T-cell (primary cell): ENCODE results near the gene HAGHL. TPM values are rescaled to one million over a fixed set of nuclear protein-coding genes. Genes with fewer than 3 reads are reported as not detected.

Experiments
- ATAC-seq, 4 experiments: fragments of 200-7000 bp in 3 of 4; fragments of 150-1000 bp in 1 of 4; cut with Tn5 transposase; replicated peaks in 1 of 4; 1 replicate in 3 of 4; 2 replicates in 1 of 4; pipeline ENCODE4 v1.10.0; 2021; ENCODE audit warnings: moderate library complexity in 3 of 4, mild to moderate bottlenecking in 2 of 4, moderate number of reproducible peaks in 1 of 4
- CTCF ChIA-PET, 2 donors: fragments of 300-600 bp; sonication (Branson Sonifier 250); formaldehyde crosslinking; loops; one replicate each; lab custom pipeline; 2022; ENCODE audit warnings: antibody characterized with exemption in 2 of 2; lab: Charles Lee
- POLR2A ChIA-PET, 2 donors: fragments of 300-600 bp; sonication (Branson Sonifier 250); formaldehyde crosslinking; loops; one replicate each; lab custom pipeline; 2022; ENCODE audit warnings: antibody characterized with exemption in 2 of 2; lab: Charles Lee
- DNase-seq, 35 experiments: peaks; one replicate each; pipeline versions ENCODE4 v3.0.0 to v3.0.0-alpha.2; 2013 to 2023
- H3K27ac ChIP-seq: one replicate; pipeline ENCODE4 v1.5.1; 2013; ENCODE audit warnings: low read length
- H3K27me3 ChIP-seq, 2 experiments: replicated peaks in 1 of 2; 1 replicate in 1 of 2; 2 replicates in 1 of 2; pipeline versions ENCODE4 v1.6.1 to v1.7.0; 2013; ENCODE audit warnings: low read length in 1 of 2, mixed read lengths in 1 of 2; ENCODE audit not compliant: control insufficient read depth in 2 of 2, insufficient read depth in 2 of 2; ENCODE audit errors: extremely low read depth in 1 of 2
- H3K36me3 ChIP-seq, 2 donors: 1 replicate in 1 of 2; 2 replicates in 1 of 2; pipeline versions ENCODE4 v1.6.1 to v1.7.0; 2013; ENCODE audit warnings: low read length in 1 of 2; ENCODE audit not compliant: control insufficient read depth in 2 of 2, insufficient read depth in 1 of 2; ENCODE audit errors: extremely low read depth in 1 of 2
- H3K4me1 ChIP-seq, 2 experiments: 1 replicate in 1 of 2; 2 replicates in 1 of 2; pipeline versions ENCODE4 v1.6.1 to v1.7.0; 2013; ENCODE audit warnings: low read length in 2 of 2, mixed read lengths in 1 of 2; ENCODE audit not compliant: insufficient read depth in 2 of 2, control insufficient read depth in 1 of 2; ENCODE audit errors: extremely low read depth in 1 of 2
- H3K4me3 ChIP-seq, 2 donors: 1 replicate in 1 of 2; 2 replicates in 1 of 2; pipeline versions ENCODE4 v1.5.1 to v1.7.0; 2013; ENCODE audit warnings: mild to moderate bottlenecking in 2 of 2, low read length in 1 of 2, moderate library complexity in 1 of 2; ENCODE audit not compliant: control insufficient read depth in 1 of 2; ENCODE audit errors: extremely low read depth in 1 of 2
- H3K9me3 ChIP-seq: 2 replicates; pipeline ENCODE4 v1.7.0; 2013
- H3K27ac Mint-ChIP-seq, 2 donors: one replicate each; pipeline ENCODE4 v1.8.0; 2020 to 2021; ENCODE audit warnings: mild to moderate bottlenecking in 2 of 2, mixed read lengths in 2 of 2
- H3K27me3 Mint-ChIP-seq, 2 donors: one replicate each; pipeline ENCODE4 v1.8.0; 2021 to 2022; ENCODE audit warnings: mixed read lengths in 2 of 2
- H3K36me3 Mint-ChIP-seq: one replicate; pipeline ENCODE4 v1.8.0; 2021; ENCODE audit warnings: mixed read lengths
- H3K4me1 Mint-ChIP-seq, 3 donors: one replicate each; pipeline ENCODE4 v1.8.0; 2020 to 2022; ENCODE audit warnings: mixed read lengths in 3 of 3, mild to moderate bottlenecking in 1 of 3
- H3K4me3 Mint-ChIP-seq, 3 donors: one replicate each; pipeline ENCODE4 v1.8.0; 2020 to 2022; ENCODE audit warnings: mild to moderate bottlenecking in 3 of 3, mixed read lengths in 3 of 3, moderate library complexity in 3 of 3
- H3K9me3 Mint-ChIP-seq, 3 donors: one replicate each; pipeline ENCODE4 v1.8.0; 2020 to 2022; ENCODE audit warnings: mixed read lengths in 3 of 3
- WGBS: methylation state at CpG from one replicate; pipeline ENCODE4 v1.1.5; 2013; ENCODE audit warnings: missing lambda C conversion rate; ENCODE audit not compliant: insufficient coverage; 5-methylcytosine and 5-hydroxymethylcytosine counted together
- total RNA-seq, 35 experiments: library from RNA in 6 of 35; stranded (reverse) in 6 of 35; fragments of 120-200 nt in 1 of 35; gene quantifications; one replicate each; pipeline versions ENCODE4 v1.2.1 to v1.2.4 and lab custom pipeline; 2013 to 2026

Gene HAGHL
- total RNA-seq, 5 donors from 2014 or later (not counting 1 experiment from before 2014, with no cell fraction given) = 9.9 to 50.1 (median 31.6) TPM

GRCh38 chr16:729768-730665, 3.1 kb downstream of the HAGHL start:
- Mint-ChIP-seq H3K27me3 (no peaks in the 10 kb centered on the region), H3K4me3 (peak overlapping the region; percentile 9 to 39 (median 37)), H3K4me1 (peaks cover 0 to 5% (median 4%) of the 10 kb centered on the region in 3 donors), H3K9me3 (no peaks in the 10 kb centered on the region), H3K36me3 (peaks cover under 1% of the 10 kb centered on the region), H3K27ac (no peak overlapping the region)
- H3K27me3 ChIP-seq = peaks cover 0 to 3% of the 10 kb centered on the region in 2 experiments
- H3K9me3 ChIP-seq = no peaks in the 10 kb centered on the region
- H3K4me1 ChIP-seq = peaks cover 0 to 25% of the 10 kb centered on the region in 2 experiments
- ATAC-seq (no peak), DNase-seq (no peak)
- WGBS = 92% methylated on average over 36 of the region's 37 CpGs
- no peak overlapping the region for H3K4me3 ChIP-seq
- POLR2A ChIA-PET = no interaction called here
- CTCF ChIA-PET = interaction anchor here in 1 of 2 donors (0.5 kb wide), 1 partner anchor 19 kb away, joined by 4 read pairs; no protein-coding TSS in a partner anchor
- peaks cover 6 to 23% of the 10 kb centered on the region in 2 donors for H3K36me3 ChIP-seq
- H3K27ac ChIP-seq = no peak overlapping the region

GRCh38 chr16:730666-731509, 4.0 kb downstream of the HAGHL start:
- no peaks in the 10 kb centered on the region for H3K9me3 ChIP-seq
- peaks cover 0 to 24% of the 10 kb centered on the region in 2 experiments for H3K4me1 ChIP-seq
- DNase-seq (no peak), ATAC-seq (no peak)
- ChIA-PET POLR2A (no interaction called here), CTCF (interaction anchor here in 1 of 2 donors (0.5 to 0.9 kb wide), 2 partner anchors 11 to 18 kb away, joined by 3 to 4 read pairs; no protein-coding TSS in a partner anchor)
- Mint-ChIP-seq H3K36me3 (peaks cover 5% of the 10 kb centered on the region), H3K27ac (no peak overlapping the region), H3K4me1 (peaks cover 0 to 5% (median 4%) of the 10 kb centered on the region in 3 donors), H3K27me3 (no peaks in the 10 kb centered on the region), H3K4me3 (no peak overlapping the region), H3K9me3 (no peaks in the 10 kb centered on the region)
- peaks cover 14 to 30% of the 10 kb centered on the region in 2 donors for H3K36me3 ChIP-seq
- no peak overlapping the region for H3K4me3 ChIP-seq
- peaks cover 0 to 3% of the 10 kb centered on the region in 2 experiments for H3K27me3 ChIP-seq
- no peak overlapping the region for H3K27ac ChIP-seq
- 86% methylated on average over 15 of the region's 22 CpGs for WGBS

GRCh38 chr16:732332-732731, 5.4 kb downstream of the HAGHL start:
- H3K4me1 Mint-ChIP-seq = peaks cover 0 to 2% (median 0%) of the 10 kb centered on the region in 3 donors
- no peak overlapping the region for H3K27ac Mint-ChIP-seq
- Histone ChIP-seq H3K27ac (no peak overlapping the region), H3K4me1 (peaks cover 0 to 12% of the 10 kb centered on the region in 2 experiments), H3K27me3 (no peaks in the 10 kb centered on the region), H3K36me3 (peaks cover 23 to 42% of the 10 kb centered on the region in 2 donors), H3K4me3 (no peak overlapping the region), H3K9me3 (no peaks in the 10 kb centered on the region)
- H3K4me3 Mint-ChIP-seq = no peak overlapping the region
- ChIA-PET CTCF (no interaction called here), POLR2A (no interaction called here)
- H3K9me3 Mint-ChIP-seq = no peaks in the 10 kb centered on the region
- ATAC-seq = no peak
- H3K27me3 Mint-ChIP-seq = no peaks in the 10 kb centered on the region
- 99% methylated on average over 10 of the region's 12 CpGs for WGBS
- H3K36me3 Mint-ChIP-seq = peaks cover 9% of the 10 kb centered on the region
- no peak for DNase-seq

DNA sequence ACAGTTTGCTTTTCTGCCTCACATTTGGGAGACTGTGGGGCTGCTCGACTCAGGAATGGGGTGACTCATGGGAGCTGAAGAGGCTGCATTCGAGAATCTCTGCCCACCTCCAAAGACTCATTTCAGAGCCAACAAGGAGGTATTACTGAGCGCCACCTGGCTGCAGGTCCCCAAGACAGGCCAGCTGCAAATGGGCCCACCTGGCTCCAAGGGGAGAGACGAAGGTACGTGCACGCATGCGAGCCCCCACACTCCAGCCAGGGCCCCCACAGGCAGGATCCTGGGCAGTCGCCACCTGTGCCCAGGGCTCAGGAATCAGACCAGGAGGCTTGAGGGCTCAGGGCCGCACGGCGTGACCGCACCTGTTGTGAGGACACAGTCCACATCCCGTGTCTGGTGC, 6.0 kb downstream of the HAGHL start:
- no peaks in the 10 kb centered on the region for H3K27me3 Mint-ChIP-seq
- Histone ChIP-seq H3K4me1 (peaks cover 0 to 7% of the 10 kb centered on the region in 2 experiments), H3K27me3 (no peaks in the 10 kb centered on the region), H3K9me3 (no peaks in the 10 kb centered on the region), H3K36me3 (peaks cover 23 to 45% of the 10 kb centered on the region in 2 donors), H3K4me3 (no peak overlapping the region), H3K27ac (no peak overlapping the region)
- H3K36me3 Mint-ChIP-seq = peaks cover 12% of the 10 kb centered on the region
- DNase-seq = no peak
- no peak for ATAC-seq
- H3K4me3 Mint-ChIP-seq = no peak overlapping the region
- no peak overlapping the region for H3K27ac Mint-ChIP-seq
- 93% methylated on average over 12 of the region's 13 CpGs for WGBS
- CTCF ChIA-PET = no interaction called here
- POLR2A ChIA-PET = no interaction called here
- H3K4me1 Mint-ChIP-seq = peaks cover 0 to 5% (median 3%) of the 10 kb centered on the region in 3 donors
- no peaks in the 10 kb centered on the region for H3K9me3 Mint-ChIP-seq

- POLR2A ChIA-PET = no interaction called here
- H3K4me3 Mint-ChIP-seq = no peak overlapping the region
- H3K27ac Mint-ChIP-seq = no peak overlapping the region
- peak in 7 of 35 experiments; percentile 34 to 61 (median 45) for DNase-seq
- CTCF ChIA-PET = no interaction called here
- Histone ChIP-seq H3K4me1 (peaks cover 0 to 4% of the 10 kb centered on the region in 2 experiments), H3K27ac (no peak overlapping the region), H3K27me3 (no peaks in the 10 kb centered on the region), H3K36me3 (peaks cover 23 to 47% of the 10 kb centered on the region in 2 donors), H3K4me3 (no peak overlapping the region), H3K9me3 (no peaks in the 10 kb centered on the region)
- WGBS = 93% methylated on average over 30 of the region's 34 CpGs
- peak in 3 of 4 experiments; percentile 47 to 61 (median 49) for ATAC-seq
- no peaks in the 10 kb centered on the region for H3K9me3 Mint-ChIP-seq
- peaks cover 12% of the 10 kb centered on the region for H3K36me3 Mint-ChIP-seq
- peaks cover 0 to 6% (median 4%) of the 10 kb centered on the region in 3 donors for H3K4me1 Mint-ChIP-seq
- H3K27me3 Mint-ChIP-seq = no peaks in the 10 kb centered on the region
These were observed 6.7 kb downstream of the HAGHL start for GRCh38 chr16:733382-734207.
